Fibroblast of lung (primary cell): ENCODE results near the gene SIGMAR1. TPM values are rescaled to one million over a fixed set of nuclear protein-coding genes. Genes with fewer than 3 reads are reported as not detected.

Source experiments
- DNase-seq, 2 donors: peaks; one replicate each; pipeline versions ENCODE4 v3.0.0 to v3.0.0-alpha.2; 2010; ENCODE audit warnings: low read depth in 2 of 2
- H2AFZ ChIP-seq: 2 replicates; pipeline ENCODE4 v1.5.1; 2012; ENCODE audit warnings: low read length, control low read depth, inconsistent platforms
- H3K27ac ChIP-seq: 2 replicates; pipeline ENCODE4 v1.5.1; 2011; ENCODE audit warnings: low read length, control low read depth; ENCODE audit not compliant: insufficient read depth
- H3K27me3 ChIP-seq: 2 replicates; pipeline ENCODE4 v1.5.1; 2011; ENCODE audit warnings: mild to moderate bottlenecking, low read length; ENCODE audit not compliant: control insufficient read depth, insufficient read depth
- H3K36me3 ChIP-seq: 2 replicates; pipeline ENCODE4 v1.5.1; 2011; ENCODE audit warnings: low read length; ENCODE audit not compliant: control insufficient read depth, insufficient read depth
- H3K4me1 ChIP-seq: 2 replicates; pipeline ENCODE4 v1.5.1; 2011; ENCODE audit warnings: low read length; ENCODE audit not compliant: control insufficient read depth, insufficient read depth; ENCODE audit errors: extremely low read depth
- H3K4me2 ChIP-seq: 2 replicates; pipeline ENCODE4 v1.5.1; 2011; ENCODE audit warnings: low read length, control low read depth; ENCODE audit not compliant: insufficient read depth; ENCODE audit errors: extremely low read depth
- H3K4me3 ChIP-seq, 4 experiments: fragments of 200-600 bp in 1 of 4; sonication (generic) in 1 of 4; replicated peaks in 1 of 4; 2 replicates each; pipeline ENCODE4 v1.5.1; 2011 to 2016; ENCODE audit warnings: low read length in 4 of 4, low read depth in 3 of 4, mild to moderate bottlenecking in 3 of 4, control low read depth in 2 of 4, inconsistent platforms in 1 of 4, mixed read lengths in 1 of 4; ENCODE audit not compliant: insufficient read depth in 1 of 4; ENCODE audit errors: control extremely low read depth in 1 of 4
- H3K79me2 ChIP-seq: 2 replicates; pipeline ENCODE4 v1.5.1; 2012; ENCODE audit warnings: mild to moderate bottlenecking, low read length, inconsistent platforms; ENCODE audit not compliant: control insufficient read depth, insufficient read depth
- H3K9ac ChIP-seq: 2 replicates; pipeline ENCODE4 v1.5.1; 2011; ENCODE audit warnings: mild to moderate bottlenecking, low read length, control low read depth; ENCODE audit not compliant: insufficient read depth
- H3K9me3 ChIP-seq: 2 replicates; pipeline ENCODE4 v1.5.1; 2012; ENCODE audit warnings: low read depth, low read length; ENCODE audit not compliant: control insufficient read depth, insufficient read depth
- H4K20me1 ChIP-seq: 2 replicates; pipeline ENCODE4 v1.5.1; 2011; ENCODE audit warnings: low read length; ENCODE audit not compliant: control insufficient read depth, insufficient read depth; ENCODE audit errors: extremely low read depth
- EZH2 ChIP-seq: IDR thresholded peaks from 2 replicates; pipeline ENCODE4 v1.5.1; 2012; ENCODE audit warnings: low read length, control low read depth, mild to moderate bottlenecking; ENCODE audit errors: missing control alignments
- polyA plus RNA-seq, 2 donors: library from polyadenylated mRNA; depleted of rRNA in 1 of 2; stranded (reverse) in 1 of 2; unstranded in 1 of 2; fragments of >200 nt; gene quantifications; 2 replicates each; pipeline ENCODE4 v1.2.1, GENCODE V29; 2011 to 2012; ENCODE audit warnings: missing spikeins in 1 of 2
- total RNA-seq: library from RNA; depleted of rRNA; stranded (reverse); fragments of >200 nt; gene quantifications from 2 replicates; pipeline ENCODE4 v1.2.1, GENCODE V29; 2014
- TF ChIP-seq, protein P1 (sequence below), 2 donors: IDR thresholded peaks in 1 of 2; conservative IDR thresholded peaks in 1 of 2; 1 replicate in 1 of 2; 2 replicates in 1 of 2; pipeline ENCODE4 v1.5.1; 2011 to 2012; ENCODE audit warnings: low read length in 2 of 2, control low read depth in 1 of 2, inconsistent platforms in 1 of 2, low read depth in 1 of 2, mild to moderate bottlenecking in 1 of 2

The SIGMAR1 gene
- total and polyA plus RNA-seq, 2 donors (not counting 1 experiment from before 2014, with no cell fraction given), result 52.5 to 61.2 TPM

DNA sequence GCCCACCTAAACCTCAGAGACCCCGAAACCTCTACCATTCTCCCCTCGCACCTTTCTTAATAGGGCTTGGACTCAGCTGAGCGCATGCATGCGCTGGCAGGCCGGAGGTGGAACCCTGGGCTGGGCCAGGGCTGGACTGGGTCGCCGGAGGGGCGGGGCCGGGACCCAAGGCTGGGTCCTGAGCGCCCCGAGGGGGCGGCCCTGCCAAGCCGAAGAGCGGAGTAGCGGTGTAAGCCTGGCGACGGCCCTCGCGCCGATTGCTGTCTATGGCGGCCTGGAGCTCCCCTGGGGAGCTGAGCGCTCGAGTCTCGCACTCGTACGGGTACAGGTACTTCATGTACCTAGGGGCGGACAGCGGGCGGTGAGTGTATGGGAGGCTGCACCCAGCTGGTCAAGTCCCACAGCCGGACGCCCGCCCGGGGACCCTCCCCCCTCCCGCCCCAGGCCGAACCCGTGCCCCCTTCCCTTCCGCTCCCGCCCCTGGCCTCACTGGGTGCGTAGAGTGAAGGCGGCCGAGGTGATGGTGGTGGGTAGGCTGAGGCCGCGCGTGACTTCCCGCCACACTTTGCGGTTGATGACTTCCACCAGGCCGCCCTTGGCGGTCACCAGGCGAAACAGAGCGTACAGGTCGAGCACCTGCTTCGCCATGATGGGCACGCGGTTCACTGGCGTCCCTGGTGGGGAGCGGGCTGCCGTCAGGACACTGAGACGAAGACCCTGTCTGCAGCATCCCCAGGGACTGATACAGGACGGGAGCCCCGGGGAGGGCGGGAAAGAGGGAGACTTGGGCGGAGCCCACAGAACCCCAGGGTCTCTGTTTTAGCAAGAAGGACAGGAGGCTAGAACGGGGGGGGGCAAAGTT lies 14.0 kb downstream of the SIGMAR1 start:
- Histone ChIP-seq H3K27ac (no peak overlapping the region), H3K4me3 (no peak overlapping the region), H3K9ac (no peak overlapping the region), H3K79me2 (peaks cover 7% of the 10 kb centered on the region), H3K27me3 (peaks cover 56% of the 10 kb centered on the region), H3K4me1 (no peaks in the 10 kb centered on the region), H3K36me3 (no peaks in the 10 kb centered on the region), H4K20me1 (no peaks in the 10 kb centered on the region), H2AFZ (no peak overlapping the region), H3K9me3 (no peaks in the 10 kb centered on the region), H3K4me2 (no peak overlapping the region)
- DNase-seq, result no peak
- peak; percentile 78 for TF ChIP-seq EZH2
- TF ChIP-seq, protein P1, sequence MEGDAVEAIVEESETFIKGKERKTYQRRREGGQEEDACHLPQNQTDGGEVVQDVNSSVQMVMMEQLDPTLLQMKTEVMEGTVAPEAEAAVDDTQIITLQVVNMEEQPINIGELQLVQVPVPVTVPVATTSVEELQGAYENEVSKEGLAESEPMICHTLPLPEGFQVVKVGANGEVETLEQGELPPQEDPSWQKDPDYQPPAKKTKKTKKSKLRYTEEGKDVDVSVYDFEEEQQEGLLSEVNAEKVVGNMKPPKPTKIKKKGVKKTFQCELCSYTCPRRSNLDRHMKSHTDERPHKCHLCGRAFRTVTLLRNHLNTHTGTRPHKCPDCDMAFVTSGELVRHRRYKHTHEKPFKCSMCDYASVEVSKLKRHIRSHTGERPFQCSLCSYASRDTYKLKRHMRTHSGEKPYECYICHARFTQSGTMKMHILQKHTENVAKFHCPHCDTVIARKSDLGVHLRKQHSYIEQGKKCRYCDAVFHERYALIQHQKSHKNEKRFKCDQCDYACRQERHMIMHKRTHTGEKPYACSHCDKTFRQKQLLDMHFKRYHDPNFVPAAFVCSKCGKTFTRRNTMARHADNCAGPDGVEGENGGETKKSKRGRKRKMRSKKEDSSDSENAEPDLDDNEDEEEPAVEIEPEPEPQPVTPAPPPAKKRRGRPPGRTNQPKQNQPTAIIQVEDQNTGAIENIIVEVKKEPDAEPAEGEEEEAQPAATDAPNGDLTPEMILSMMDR (conservative IDR thresholded peaks at IDR 0.05 in 1 of 2, IDR thresholded peaks at IDR 0.05 in 1 of 2; ENCODE audit: low read depth in 1 of 2, low read length in 2 of 2), result no peak

DNA sequence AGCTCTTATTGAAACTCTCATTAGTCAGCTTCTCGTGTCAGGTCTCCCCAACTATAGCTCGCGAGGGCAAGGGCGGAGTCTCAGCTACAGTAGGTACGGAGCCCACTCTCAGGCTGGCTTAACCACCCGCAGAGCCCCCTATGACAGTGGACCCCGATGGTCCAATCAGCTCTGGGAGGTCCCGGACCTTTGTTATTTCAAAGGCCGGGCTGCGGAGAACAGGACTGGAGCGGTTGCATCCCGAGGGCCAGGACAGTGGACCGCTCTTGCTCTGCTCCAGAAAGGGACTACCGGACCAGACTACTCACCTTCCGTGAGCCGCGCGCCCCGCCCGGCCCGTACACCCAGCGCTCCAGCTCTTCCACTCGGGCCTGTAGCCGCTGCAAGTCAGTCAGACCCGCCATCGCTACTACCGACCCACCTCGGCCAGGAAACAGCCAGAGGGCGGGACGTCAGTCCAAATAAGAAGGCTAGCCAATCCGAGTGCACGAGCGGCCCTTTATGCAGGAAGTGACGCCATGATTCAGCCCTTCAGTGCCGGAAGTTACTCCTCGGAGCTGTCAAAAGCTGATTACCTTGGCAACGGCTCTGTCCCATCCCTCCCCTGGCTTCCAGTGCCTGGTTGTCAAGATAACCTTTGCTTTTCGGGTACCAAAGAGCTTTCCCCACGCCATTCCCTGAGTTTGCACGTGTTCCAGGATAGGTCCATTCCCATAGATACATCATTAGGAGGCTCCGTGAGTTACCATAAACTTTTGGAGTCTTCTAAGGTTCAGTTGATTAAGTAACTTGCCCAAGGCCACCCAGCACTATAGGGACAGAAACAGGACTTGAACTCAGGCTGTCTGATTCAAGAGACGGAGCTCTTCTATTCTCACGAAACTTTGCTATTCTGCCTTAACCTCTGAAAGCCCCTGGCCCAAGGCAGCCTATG lies 17.3 kb downstream of the SIGMAR1 start, which contains the start of gene DCTN3:
Gene DCTN3, minus strand, starts transcription at position 435 of the 934 bp plus-strand sequence. Its CDS starts 31 bp downstream, at position 404.
- peaks cover 25% of the 10 kb centered on the region for H3K27me3 ChIP-seq
- H3K9ac ChIP-seq, result peak within 1 kb of the TSS; percentile 85
- no peak for TF ChIP-seq EZH2
- TF ChIP-seq, protein P1 (conservative IDR thresholded peaks at IDR 0.05 in 1 of 2, IDR thresholded peaks at IDR 0.05 in 1 of 2; ENCODE audit: low read depth in 1 of 2, low read length in 2 of 2), result no peak
- peaks cover 18% of the 10 kb centered on the region for H3K36me3 ChIP-seq
- H3K4me3 ChIP-seq, result peak within 1 kb of the TSS; percentile 81 to 98 (median 87)
- H4K20me1 ChIP-seq, result no peaks in the 10 kb centered on the region
- H2AFZ ChIP-seq, result peak within 1 kb of the TSS; percentile 99
- DNase-seq, result peak; percentile 95
- H3K79me2 ChIP-seq, result peaks cover 7% of the 10 kb centered on the region
- H3K4me1 ChIP-seq, result no peaks in the 10 kb centered on the region
- peak within 1 kb of the TSS; percentile 64 for H3K27ac ChIP-seq
- H3K9me3 ChIP-seq, result no peaks in the 10 kb centered on the region
- H3K4me2 ChIP-seq, result peak within 1 kb of the TSS; percentile 91

DNA sequence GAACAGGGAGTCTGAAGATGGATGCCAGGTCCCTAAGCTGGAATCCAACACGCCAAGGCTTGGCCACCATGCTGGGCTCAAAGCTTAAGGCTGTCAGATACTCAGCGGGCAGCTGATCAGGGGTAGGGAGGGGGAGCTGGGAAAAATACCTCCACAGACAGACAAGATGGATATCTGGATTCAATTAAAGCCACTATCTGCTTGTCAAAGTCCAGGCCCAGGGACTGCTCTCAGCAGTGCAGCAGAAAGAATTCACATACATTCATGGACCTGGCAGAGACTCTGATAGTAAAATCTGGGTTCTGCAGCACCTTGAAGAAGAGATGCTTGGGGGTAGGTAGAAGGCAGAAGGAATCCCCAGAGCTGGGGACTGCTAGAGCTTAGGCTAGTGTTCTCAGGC lies 22.5 kb downstream of the SIGMAR1 start:
- H2AFZ ChIP-seq, result no peak overlapping the region
- H3K4me2 ChIP-seq, result no peak overlapping the region
- DNase-seq, result no peak
- no peak overlapping the region for H3K9ac ChIP-seq
- no peak overlapping the region for H3K27ac ChIP-seq
- H3K79me2 ChIP-seq, result peaks cover 7% of the 10 kb centered on the region
- no peak for TF ChIP-seq EZH2
- TF ChIP-seq, protein P1 (conservative IDR thresholded peaks at IDR 0.05 in 1 of 2, IDR thresholded peaks at IDR 0.05 in 1 of 2; ENCODE audit: low read depth in 1 of 2, low read length in 2 of 2), result no peak
- H3K4me3 ChIP-seq, result no peak overlapping the region
- H3K9me3 ChIP-seq, result no peaks in the 10 kb centered on the region
- no peaks in the 10 kb centered on the region for H3K27me3 ChIP-seq
- peaks cover 7% of the 10 kb centered on the region for H3K4me1 ChIP-seq
- H3K36me3 ChIP-seq, result peaks cover 23% of the 10 kb centered on the region
- H4K20me1 ChIP-seq, result no peaks in the 10 kb centered on the region
